ENCODE results near the gene TANGO6.

The TANGO6 gene

DNA sequence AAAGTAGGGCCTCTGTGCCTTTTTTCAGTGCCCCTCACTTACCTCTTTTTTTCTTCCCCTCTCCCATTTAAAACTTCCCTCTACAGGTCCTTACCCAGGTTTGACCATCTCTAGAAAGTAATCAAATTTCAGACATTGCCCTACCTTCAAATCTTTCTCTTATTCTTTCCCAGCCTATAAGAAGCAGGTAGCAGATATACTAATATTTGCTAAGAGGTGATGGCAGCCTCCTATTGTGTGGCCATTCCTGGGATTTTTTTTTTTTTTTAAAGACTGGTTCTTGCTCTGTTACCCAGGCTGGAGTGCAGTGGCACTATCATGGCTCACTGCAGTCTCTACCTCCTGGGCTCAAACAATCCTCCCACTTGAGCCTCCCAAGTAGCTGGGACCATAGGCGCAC is 151.0 kb downstream of the TANGO6 start:
- Histone ChIP-seq H3K9me3 (replicated peaks; ENCODE audit: low read length) (no peaks in the 10 kb centered on the region), H3K4me3 (ENCODE audit: low read length) (peak overlapping the region; percentile 17), H3K4me1 (ENCODE audit: control insufficient read depth, insufficient read depth, low read length) (peaks cover 36% of the 10 kb centered on the region), H3K27me3 (ENCODE audit: control insufficient read depth, insufficient read depth, low read length) (no peaks in the 10 kb centered on the region), H3K9ac (ENCODE audit: low read depth, low read length) (peak overlapping the region; percentile 61), H3K4me2 (ENCODE audit: low read length) (peak overlapping the region; percentile 67), H3K36me3 (ENCODE audit: insufficient read depth, low read length) (no peaks in the 10 kb centered on the region)

DNA sequence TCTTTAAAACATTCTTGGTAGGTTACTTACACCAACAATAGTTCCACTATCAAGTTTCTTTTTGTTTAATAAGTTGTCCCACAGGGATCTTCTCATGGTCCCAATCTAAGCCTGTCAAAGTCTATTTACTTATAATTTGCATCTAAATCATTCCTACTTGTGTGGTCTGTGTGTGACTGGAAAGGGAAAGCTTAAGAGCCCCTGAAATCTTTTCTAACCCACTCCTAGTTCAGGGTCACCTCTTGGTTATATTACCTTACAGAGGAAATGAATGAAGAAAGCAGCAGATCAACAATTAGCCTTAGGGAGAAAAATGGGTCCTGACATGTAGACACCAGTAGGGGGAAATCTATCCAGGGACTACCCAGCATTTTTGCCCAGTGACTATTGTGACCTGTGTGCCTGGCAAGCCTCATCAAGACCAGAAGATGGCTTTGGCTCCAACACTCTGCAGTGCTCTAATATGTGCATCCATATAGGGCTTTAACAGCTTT is 151.7 kb downstream of the TANGO6 start:
- no peaks in the 10 kb centered on the region for H3K36me3 ChIP-seq (ENCODE audit: insufficient read depth, low read length)
- H3K9ac ChIP-seq (ENCODE audit: low read depth, low read length) = no peak overlapping the region
- no peaks in the 10 kb centered on the region for H3K9me3 ChIP-seq (replicated peaks; ENCODE audit: low read length)
- H3K4me1 ChIP-seq (ENCODE audit: control insufficient read depth, insufficient read depth, low read length) = peaks cover 36% of the 10 kb centered on the region
- H3K4me3 ChIP-seq (ENCODE audit: low read length) = no peak overlapping the region
- no peaks in the 10 kb centered on the region for H3K27me3 ChIP-seq (ENCODE audit: control insufficient read depth, insufficient read depth, low read length)
- H3K4me2 ChIP-seq (ENCODE audit: low read length) = peak overlapping the region; percentile 19

DNA sequence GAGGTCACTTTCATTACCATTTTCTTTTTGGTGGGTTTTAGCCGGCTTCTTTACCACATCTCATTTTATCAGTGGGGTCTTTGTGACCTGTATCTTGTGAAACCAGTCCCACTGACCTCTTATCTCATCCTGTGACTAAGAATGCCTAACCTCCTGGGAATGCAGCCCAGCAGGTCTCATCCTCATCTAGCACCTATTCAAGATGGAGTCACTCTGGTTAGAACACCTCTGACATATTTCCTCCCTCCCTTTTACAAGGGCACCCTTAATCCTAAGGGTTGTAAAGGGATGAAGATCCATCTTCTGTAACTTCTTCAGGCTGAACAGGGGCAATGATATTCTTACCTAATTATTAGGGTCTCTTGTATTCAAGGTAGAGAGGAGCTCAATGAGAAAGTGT is 154.2 kb downstream of the TANGO6 start:
- H3K4me1 ChIP-seq (ENCODE audit: control insufficient read depth, insufficient read depth, low read length) = peaks cover 28% of the 10 kb centered on the region
- no peaks in the 10 kb centered on the region for H3K27me3 ChIP-seq (ENCODE audit: control insufficient read depth, insufficient read depth, low read length)
- H3K4me2 ChIP-seq (ENCODE audit: low read length) = no peak overlapping the region
- H3K4me3 ChIP-seq (ENCODE audit: low read length) = no peak overlapping the region
- H3K9me3 ChIP-seq (replicated peaks; ENCODE audit: low read length) = no peaks in the 10 kb centered on the region
- H3K36me3 ChIP-seq (ENCODE audit: insufficient read depth, low read length) = no peaks in the 10 kb centered on the region
- no peak overlapping the region for H3K9ac ChIP-seq (ENCODE audit: low read depth, low read length)

DNA sequence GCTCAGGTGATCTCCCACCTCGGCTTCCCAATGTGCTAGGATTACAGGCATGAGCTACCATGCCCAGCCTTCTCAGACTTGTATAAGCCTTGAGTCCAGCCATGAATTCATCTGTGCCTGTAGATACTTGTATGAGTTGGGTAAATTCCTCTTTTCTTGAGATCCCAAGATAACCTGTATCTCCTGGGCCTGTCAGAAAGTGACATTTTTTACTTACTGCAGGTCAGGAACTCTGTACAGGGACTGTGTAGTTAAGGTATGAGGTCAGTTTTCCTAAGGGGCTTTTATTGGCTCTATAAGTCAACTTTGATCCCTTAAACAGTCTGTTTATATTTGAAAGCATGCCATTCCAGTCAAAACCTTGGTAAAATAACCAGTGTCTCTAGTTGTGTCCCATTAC is 155.8 kb downstream of the TANGO6 start:
- H3K27me3 ChIP-seq (ENCODE audit: control insufficient read depth, insufficient read depth, low read length) = no peaks in the 10 kb centered on the region
- H3K9ac ChIP-seq (ENCODE audit: low read depth, low read length) = no peak overlapping the region
- H3K4me3 ChIP-seq (ENCODE audit: low read length) = no peak overlapping the region
- peaks cover 14% of the 10 kb centered on the region for H3K4me1 ChIP-seq (ENCODE audit: control insufficient read depth, insufficient read depth, low read length)
- peaks cover 3% of the 10 kb centered on the region for H3K9me3 ChIP-seq (replicated peaks; ENCODE audit: low read length)
- H3K4me2 ChIP-seq (ENCODE audit: low read length) = no peak overlapping the region
- no peaks in the 10 kb centered on the region for H3K36me3 ChIP-seq (ENCODE audit: insufficient read depth, low read length)

DNA sequence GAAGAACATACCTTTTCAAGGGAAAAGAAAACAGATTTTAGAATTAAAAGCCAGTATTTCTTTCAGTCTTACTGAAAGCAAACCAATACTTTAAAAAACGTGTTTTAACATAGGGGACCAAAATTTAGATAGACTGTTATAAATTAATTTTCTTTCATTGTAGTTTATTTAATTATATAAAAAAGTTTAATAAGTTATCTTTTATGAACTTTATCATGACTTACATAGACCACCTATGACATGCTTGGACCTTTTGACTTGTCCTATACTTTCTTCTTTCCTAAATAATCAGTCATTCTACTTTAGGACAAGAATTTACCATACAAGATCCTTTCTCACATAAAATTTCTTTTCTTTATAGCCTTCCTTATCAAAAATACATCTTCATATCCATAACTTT is 160.2 kb downstream of the TANGO6 start:
- peaks cover 6% of the 10 kb centered on the region for H3K9me3 ChIP-seq (replicated peaks; ENCODE audit: low read length)
- no peaks in the 10 kb centered on the region for H3K4me1 ChIP-seq (ENCODE audit: control insufficient read depth, insufficient read depth, low read length)
- H3K36me3 ChIP-seq (ENCODE audit: insufficient read depth, low read length) = no peaks in the 10 kb centered on the region
- H3K4me2 ChIP-seq (ENCODE audit: low read length) = no peak overlapping the region
- no peaks in the 10 kb centered on the region for H3K27me3 ChIP-seq (ENCODE audit: control insufficient read depth, insufficient read depth, low read length)
- no peak overlapping the region for H3K4me3 ChIP-seq (ENCODE audit: low read length)
- no peak overlapping the region for H3K9ac ChIP-seq (ENCODE audit: low read depth, low read length)

DNA sequence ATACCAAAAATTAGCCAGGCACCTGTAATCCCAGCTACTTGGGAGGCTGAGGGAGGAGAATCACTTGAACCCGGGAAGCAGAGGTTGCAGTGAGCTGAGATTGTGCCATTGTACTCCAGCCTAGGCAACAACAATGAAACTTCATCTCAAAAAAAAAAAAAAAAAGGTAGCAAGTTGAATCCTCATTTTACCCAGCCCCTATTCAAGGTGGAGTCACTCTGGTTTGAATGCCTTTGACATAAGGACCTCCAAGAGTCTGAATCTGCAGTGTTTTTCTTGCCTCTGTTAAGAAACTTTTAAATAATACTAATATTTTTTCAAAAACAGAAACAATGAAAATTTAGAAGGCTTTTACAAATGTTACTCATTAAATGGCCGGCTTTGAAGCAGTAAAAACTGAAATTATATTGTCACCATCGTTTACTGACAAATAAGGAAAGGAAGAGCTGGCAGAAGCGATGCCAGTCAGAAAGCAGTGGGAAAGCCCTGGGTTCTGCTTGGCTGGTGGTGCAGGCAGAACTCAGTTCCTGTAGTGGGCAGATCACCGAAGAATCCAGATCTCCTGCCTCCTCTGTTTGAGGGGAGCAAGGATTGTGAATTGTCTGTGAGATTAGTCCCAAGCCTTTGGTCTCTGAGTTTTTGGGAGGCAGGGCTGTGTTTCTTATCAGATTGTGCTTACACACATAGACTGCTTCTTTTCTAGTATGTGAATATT is 162.5 kb downstream of the TANGO6 start:
- peaks cover 6% of the 10 kb centered on the region for H3K9me3 ChIP-seq (replicated peaks; ENCODE audit: low read length)
- no peaks in the 10 kb centered on the region for H3K4me1 ChIP-seq (ENCODE audit: control insufficient read depth, insufficient read depth, low read length)
- H3K36me3 ChIP-seq (ENCODE audit: insufficient read depth, low read length) = no peaks in the 10 kb centered on the region
- H3K9ac ChIP-seq (ENCODE audit: low read depth, low read length) = no peak overlapping the region
- H3K4me3 ChIP-seq (ENCODE audit: low read length) = no peak overlapping the region
- no peak overlapping the region for H3K4me2 ChIP-seq (ENCODE audit: low read length)
- no peaks in the 10 kb centered on the region for H3K27me3 ChIP-seq (ENCODE audit: control insufficient read depth, insufficient read depth, low read length)

DNA sequence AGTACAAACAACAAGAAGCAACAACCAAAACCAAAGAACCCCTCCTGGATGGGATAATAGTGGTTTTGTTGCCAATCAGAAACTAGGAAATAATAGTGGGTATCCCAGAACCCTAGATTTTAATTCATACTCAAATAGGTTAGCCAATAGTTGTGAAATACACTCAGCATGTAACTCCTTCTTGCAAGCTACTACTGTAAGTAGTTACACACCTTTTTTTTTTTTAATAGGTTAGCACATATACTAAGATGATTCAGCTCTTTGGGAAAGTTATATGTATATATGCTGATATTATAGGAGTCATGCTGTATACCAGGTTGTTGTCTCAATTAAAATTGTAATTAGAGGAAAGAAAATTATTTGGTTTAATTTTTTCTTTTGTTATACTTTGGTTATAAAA is 169.6 kb downstream of the TANGO6 start:
- Histone ChIP-seq H3K4me2 (ENCODE audit: low read length) (no peak overlapping the region), H3K9ac (ENCODE audit: low read depth, low read length) (no peak overlapping the region), H3K36me3 (ENCODE audit: insufficient read depth, low read length) (no peaks in the 10 kb centered on the region), H3K4me1 (ENCODE audit: control insufficient read depth, insufficient read depth, low read length) (peaks cover 12% of the 10 kb centered on the region), H3K27me3 (ENCODE audit: control insufficient read depth, insufficient read depth, low read length) (no peaks in the 10 kb centered on the region), H3K9me3 (replicated peaks; ENCODE audit: low read length) (no peaks in the 10 kb centered on the region), H3K4me3 (ENCODE audit: low read length) (no peak overlapping the region)

DNA sequence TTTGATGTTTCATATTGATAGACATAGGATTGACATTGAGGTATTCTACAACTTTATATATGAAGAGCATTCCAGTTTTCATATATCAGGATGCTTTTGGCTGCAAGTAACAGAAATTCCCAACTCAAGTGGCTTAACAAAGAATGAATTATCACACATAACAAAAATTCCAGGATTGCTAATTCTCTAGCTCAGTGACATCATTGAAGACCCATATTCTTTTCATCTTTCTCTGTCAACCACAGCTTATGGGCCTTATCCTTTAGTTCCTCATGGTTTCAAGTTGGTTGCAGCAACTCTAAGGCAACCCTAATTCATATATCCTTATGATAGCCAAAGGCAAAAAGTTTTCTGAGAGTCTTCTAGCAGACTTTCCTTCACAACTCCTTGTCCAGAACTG is 170.7 kb downstream of the TANGO6 start:
- no peaks in the 10 kb centered on the region for H3K9me3 ChIP-seq (replicated peaks; ENCODE audit: low read length)
- H3K27me3 ChIP-seq (ENCODE audit: control insufficient read depth, insufficient read depth, low read length) = no peaks in the 10 kb centered on the region
- H3K4me3 ChIP-seq (ENCODE audit: low read length) = no peak overlapping the region
- no peaks in the 10 kb centered on the region for H3K36me3 ChIP-seq (ENCODE audit: insufficient read depth, low read length)
- H3K9ac ChIP-seq (ENCODE audit: low read depth, low read length) = no peak overlapping the region
- no peak overlapping the region for H3K4me2 ChIP-seq (ENCODE audit: low read length)
- peaks cover 12% of the 10 kb centered on the region for H3K4me1 ChIP-seq (ENCODE audit: control insufficient read depth, insufficient read depth, low read length)

DNA sequence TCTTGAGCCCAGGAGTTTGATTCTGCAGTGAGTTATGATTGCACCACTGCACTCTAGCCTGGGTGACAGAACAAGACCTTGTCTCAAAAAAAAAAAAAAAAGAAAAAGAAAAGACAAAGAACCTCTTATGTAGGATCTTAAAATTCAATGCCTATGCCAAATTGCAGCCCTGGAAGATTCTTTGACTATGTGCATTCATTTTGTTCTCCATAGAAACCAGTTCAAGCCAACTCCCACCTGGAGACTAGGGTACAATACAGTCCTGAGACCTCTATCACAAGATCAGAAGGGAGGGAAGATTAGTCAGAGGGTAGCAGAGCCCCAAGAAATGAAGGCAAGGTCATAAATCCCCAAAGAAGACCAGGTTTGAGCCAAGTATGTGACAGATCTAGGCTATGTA is 171.5 kb downstream of the TANGO6 start:
- H3K36me3 ChIP-seq (ENCODE audit: insufficient read depth, low read length) = no peaks in the 10 kb centered on the region
- no peaks in the 10 kb centered on the region for H3K9me3 ChIP-seq (replicated peaks; ENCODE audit: low read length)
- H3K9ac ChIP-seq (ENCODE audit: low read depth, low read length) = no peak overlapping the region
- H3K27me3 ChIP-seq (ENCODE audit: control insufficient read depth, insufficient read depth, low read length) = no peaks in the 10 kb centered on the region
- H3K4me1 ChIP-seq (ENCODE audit: control insufficient read depth, insufficient read depth, low read length) = peaks cover 18% of the 10 kb centered on the region
- no peak overlapping the region for H3K4me2 ChIP-seq (ENCODE audit: low read length)
- H3K4me3 ChIP-seq (ENCODE audit: low read length) = no peak overlapping the region

DNA sequence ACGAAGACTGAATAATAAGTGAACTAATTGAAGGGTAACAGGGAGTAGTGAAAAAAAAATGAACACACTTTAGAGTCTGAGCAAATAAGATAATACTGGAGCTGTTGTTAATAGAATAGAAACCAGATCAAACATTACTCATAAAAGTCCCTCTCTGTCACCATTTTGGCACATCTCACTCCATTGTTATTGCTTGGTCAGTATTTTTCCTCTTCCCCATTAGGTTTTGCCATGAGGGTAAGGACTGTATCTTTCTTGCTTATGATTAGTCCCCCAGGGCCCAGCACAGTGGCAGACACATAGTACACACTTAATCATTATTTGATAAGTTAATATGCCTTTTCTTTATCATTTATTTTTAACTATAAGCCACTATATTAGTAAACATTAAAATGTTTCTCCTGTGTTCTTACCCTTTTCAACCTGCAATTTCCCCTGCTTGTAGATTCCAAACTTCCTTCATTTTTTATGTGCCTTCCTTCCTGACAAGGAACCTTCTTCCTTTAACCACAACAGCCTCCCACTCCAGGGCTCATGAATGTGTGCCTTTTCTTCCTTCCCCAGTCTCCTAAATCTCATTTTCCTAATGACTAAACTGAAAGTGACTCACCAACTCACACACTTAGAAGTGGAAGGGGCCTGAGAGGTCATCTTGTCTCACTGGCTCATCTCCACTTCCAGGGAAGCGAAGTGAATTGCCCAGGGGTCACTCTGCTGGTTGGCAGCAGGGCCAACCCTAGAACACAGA is 173.9 kb downstream of the TANGO6 start:
- no peaks in the 10 kb centered on the region for H3K36me3 ChIP-seq (ENCODE audit: insufficient read depth, low read length)
- H3K9me3 ChIP-seq (replicated peaks; ENCODE audit: low read length) = no peaks in the 10 kb centered on the region
- no peaks in the 10 kb centered on the region for H3K27me3 ChIP-seq (ENCODE audit: control insufficient read depth, insufficient read depth, low read length)
- no peak overlapping the region for H3K9ac ChIP-seq (ENCODE audit: low read depth, low read length)
- no peak overlapping the region for H3K4me3 ChIP-seq (ENCODE audit: low read length)
- no peak overlapping the region for H3K4me2 ChIP-seq (ENCODE audit: low read length)
- peaks cover 18% of the 10 kb centered on the region for H3K4me1 ChIP-seq (ENCODE audit: control insufficient read depth, insufficient read depth, low read length)

DNA sequence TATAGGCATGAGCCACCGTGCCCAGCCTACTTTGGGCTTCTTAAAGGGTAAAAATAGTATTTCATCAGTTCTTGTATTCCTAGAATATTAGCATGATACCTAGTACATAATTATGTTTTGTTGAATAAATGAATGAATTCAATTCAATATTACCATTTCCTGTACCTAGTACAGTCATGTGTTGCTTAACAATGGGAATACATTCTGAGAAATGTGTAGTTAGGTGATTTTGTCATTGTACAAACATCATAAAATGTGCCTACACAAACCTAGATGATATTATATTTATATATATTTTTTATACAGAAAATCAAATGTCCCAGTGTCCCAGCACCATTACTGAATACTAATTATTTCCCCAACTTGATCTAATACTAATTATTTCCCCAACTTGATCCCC is 176.5 kb downstream of the TANGO6 start:
- Histone ChIP-seq H3K9me3 (replicated peaks; ENCODE audit: low read length) (no peaks in the 10 kb centered on the region), H3K9ac (ENCODE audit: low read depth, low read length) (no peak overlapping the region), H3K4me3 (ENCODE audit: low read length) (no peak overlapping the region), H3K4me2 (ENCODE audit: low read length) (no peak overlapping the region), H3K27me3 (ENCODE audit: control insufficient read depth, insufficient read depth, low read length) (no peaks in the 10 kb centered on the region), H3K4me1 (ENCODE audit: control insufficient read depth, insufficient read depth, low read length) (peaks cover 18% of the 10 kb centered on the region), H3K36me3 (ENCODE audit: insufficient read depth, low read length) (no peaks in the 10 kb centered on the region)

DNA sequence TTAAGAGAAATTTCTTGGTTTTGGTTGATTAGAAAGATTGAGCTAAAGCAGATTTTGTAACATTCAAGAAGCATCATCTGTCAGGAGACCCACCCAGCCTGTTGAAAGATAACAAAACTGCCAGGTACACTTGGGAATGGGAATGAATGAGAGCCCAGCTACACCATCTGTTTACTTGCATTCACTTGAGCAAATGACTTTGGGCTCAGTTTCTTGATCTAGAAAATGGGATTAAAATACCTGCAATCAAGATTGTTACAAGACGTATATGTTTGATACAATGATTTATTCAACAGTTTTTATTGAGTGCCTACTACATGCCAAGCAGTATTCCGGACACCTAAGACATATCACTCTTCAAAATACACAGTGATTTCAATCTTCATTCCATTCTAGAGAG is 185.8 kb downstream of the TANGO6 start:
- Histone ChIP-seq H3K4me2 (ENCODE audit: low read length) (no peak overlapping the region), H3K4me3 (ENCODE audit: low read length) (no peak overlapping the region), H3K36me3 (ENCODE audit: insufficient read depth, low read length) (peaks cover 3% of the 10 kb centered on the region), H3K9ac (ENCODE audit: low read depth, low read length) (no peak overlapping the region), H3K9me3 (replicated peaks; ENCODE audit: low read length) (no peaks in the 10 kb centered on the region), H3K27me3 (ENCODE audit: control insufficient read depth, insufficient read depth, low read length) (no peaks in the 10 kb centered on the region), H3K4me1 (ENCODE audit: control insufficient read depth, insufficient read depth, low read length) (no peaks in the 10 kb centered on the region)
